Calu3 (cell line): ENCODE measurements around the gene ETFA. TPM values are rescaled to one million over a fixed set of nuclear protein-coding genes. Genes with fewer than 3 reads are reported as not detected.

Experiments
- BruUV-seq: library from RNA; stranded (reverse); fragments of 400-500 nt; replicated peaks from 2 replicates; lab custom pipeline; 2021; lab: Mats Ljungman, UMichigan
- CTCF ChIA-PET: fragments of 300-600 bp; sonication (Branson Sonifier 250); formaldehyde crosslinking; loops from one replicate; lab custom pipeline; 2022; ENCODE audit warnings: antibody characterized with exemption; lab: Charles Lee
- DNase-seq: peaks from one replicate; pipeline ENCODE4 v3.0.0; 2022
- H3K27ac Mint-ChIP-seq: one replicate; pipeline ENCODE4 v1.8.0; 2022; ENCODE audit warnings: mixed read lengths; ENCODE audit not compliant: unreplicated experiment
- H3K27me3 Mint-ChIP-seq: one replicate; pipeline ENCODE4 v1.8.0; 2022; ENCODE audit warnings: mixed read lengths; ENCODE audit not compliant: unreplicated experiment
- H3K36me3 Mint-ChIP-seq: one replicate; pipeline ENCODE4 v1.8.0; 2022; ENCODE audit warnings: mild to moderate bottlenecking, moderate library complexity, mixed read lengths; ENCODE audit not compliant: insufficient read depth, unreplicated experiment
- H3K4me1 Mint-ChIP-seq: one replicate; pipeline ENCODE4 v1.8.0; 2022; ENCODE audit warnings: mild to moderate bottlenecking, low read depth, mixed read lengths; ENCODE audit not compliant: unreplicated experiment
- H3K4me3 Mint-ChIP-seq: one replicate; pipeline ENCODE4 v1.8.0; 2022; ENCODE audit warnings: mild to moderate bottlenecking, low read depth, moderate library complexity, mixed read lengths; ENCODE audit not compliant: unreplicated experiment
- H3K9me3 Mint-ChIP-seq: one replicate; pipeline ENCODE4 v1.8.0; 2022; ENCODE audit warnings: low read depth, mixed read lengths; ENCODE audit not compliant: unreplicated experiment
- CTCF ChIP-seq: fragments of 200-600 bp; IDR thresholded peaks from one replicate; pipeline ENCODE4 v1.8.0; 2022; ENCODE audit warnings: antibody characterized with exemption; ENCODE audit not compliant: unreplicated experiment
- intact Hi-C: fragments of 100-400 bp; cut with micrococcal nuclease; formaldehyde crosslinking; loops from one replicate; pipeline ENCODE4 v1.10.0; 2022; ENCODE audit not compliant: unreplicated experiment
- total RNA-seq: library from RNA; stranded (reverse); gene quantifications from 2 replicates; pipeline ENCODE4 v1.2.3, GENCODE V29; 2022

ETFA gene
- total RNA-seq, 1 experiment from 2014 or later, result 230 TPM

DNA sequence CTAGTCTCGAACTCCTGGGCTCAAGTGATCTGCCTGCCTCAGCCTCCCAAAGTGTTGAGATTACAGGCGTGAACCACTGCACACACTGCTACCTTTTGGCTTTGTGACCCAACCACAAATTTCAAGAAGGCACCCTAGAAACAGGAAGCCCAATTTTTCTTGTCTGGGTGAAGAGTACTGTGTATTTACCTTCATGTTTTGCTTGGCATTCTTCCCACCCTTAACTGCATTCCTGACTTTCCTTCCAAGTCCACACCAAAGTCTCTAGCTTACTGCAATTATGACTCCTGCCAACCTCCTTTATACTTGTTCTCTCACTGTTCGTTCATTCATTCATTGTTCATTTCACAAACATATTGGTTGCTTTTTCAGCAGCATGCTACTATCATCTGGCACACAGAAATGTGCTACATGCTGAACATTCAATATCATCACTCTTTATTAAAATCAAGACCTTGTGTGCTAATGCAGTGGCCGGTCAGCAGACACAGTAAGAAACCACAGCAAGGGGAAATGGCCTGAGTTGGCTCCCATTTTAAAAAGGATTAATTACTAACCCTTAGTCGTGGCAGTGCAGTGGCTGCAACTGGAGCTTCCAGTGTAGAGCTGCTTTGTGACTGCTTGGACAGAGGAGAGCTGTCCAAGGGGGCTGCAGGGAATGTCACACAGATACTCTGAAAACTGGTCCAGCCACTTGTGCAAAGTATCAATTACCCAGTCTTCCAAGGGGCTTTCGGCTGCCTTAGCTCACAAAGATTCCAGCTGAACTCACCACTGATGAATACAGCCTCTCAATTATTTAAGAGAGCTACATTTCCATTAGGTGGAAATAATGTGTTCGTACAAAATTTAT is 94.0 kb downstream of the ETFA start:
- H3K36me3 Mint-ChIP-seq, result peaks cover 13% of the 10 kb centered on the region
- H3K4me3 Mint-ChIP-seq, result no peak overlapping the region
- peaks cover 29% of the 10 kb centered on the region for H3K4me1 Mint-ChIP-seq
- no TSS peak for BruUV-seq
- no peak for TF ChIP-seq CTCF
- intact Hi-C loops, result loop anchor here (1.0 kb wide), 1 partner anchor 21 kb away; no protein-coding TSS in a partner anchor
- H3K27me3 Mint-ChIP-seq, result no peaks in the 10 kb centered on the region
- peak; percentile 57 for DNase-seq
- H3K27ac Mint-ChIP-seq, result peak overlapping the region; percentile 3
- CTCF ChIA-PET, result interaction anchor here (0.6 to 1.3 kb wide), 4 partner anchors 10 to 124 kb away, joined by 3 to 9 read pairs (median 6); no protein-coding TSS in a partner anchor
- H3K9me3 Mint-ChIP-seq, result peaks cover 4% of the 10 kb centered on the region

GRCh38 chr15:76215634-76216033 is 95.6 kb downstream of the ETFA start:
- no peak for TF ChIP-seq CTCF
- no peak for DNase-seq
- Mint-ChIP-seq H3K9me3 (peaks cover 4% of the 10 kb centered on the region), H3K27me3 (no peaks in the 10 kb centered on the region), H3K36me3 (peaks cover 15% of the 10 kb centered on the region), H3K4me3 (no peak overlapping the region), H3K27ac (no peak overlapping the region), H3K4me1 (peaks cover 29% of the 10 kb centered on the region)
- no TSS peak for BruUV-seq
- intact Hi-C loops, result no loop called here
- CTCF ChIA-PET, result no interaction called here

- H3K4me3 Mint-ChIP-seq, result no peak overlapping the region
- H3K27me3 Mint-ChIP-seq, result no peaks in the 10 kb centered on the region
- H3K36me3 Mint-ChIP-seq, result peaks cover 11% of the 10 kb centered on the region
- intact Hi-C loops, result no loop called here
- no peak for DNase-seq
- no peaks in the 10 kb centered on the region for H3K4me1 Mint-ChIP-seq
- no TSS peak for BruUV-seq
- no peaks in the 10 kb centered on the region for H3K9me3 Mint-ChIP-seq
- CTCF ChIA-PET, result no interaction called here
- H3K27ac Mint-ChIP-seq, result no peak overlapping the region
- no peak for TF ChIP-seq CTCF
These were observed 101.3 kb downstream of the ETFA start for GRCh38 chr15:76209942-76210341.

GRCh38 chr15:76209523-76209922 is 101.7 kb downstream of the ETFA start:
- H3K9me3 Mint-ChIP-seq, result no peaks in the 10 kb centered on the region
- no peaks in the 10 kb centered on the region for H3K4me1 Mint-ChIP-seq
- peaks cover 11% of the 10 kb centered on the region for H3K36me3 Mint-ChIP-seq
- CTCF ChIA-PET, result no interaction called here
- H3K27me3 Mint-ChIP-seq, result no peaks in the 10 kb centered on the region
- intact Hi-C loops, result no loop called here
- DNase-seq, result no peak
- H3K4me3 Mint-ChIP-seq, result no peak overlapping the region
- no TSS peak for BruUV-seq
- H3K27ac Mint-ChIP-seq, result no peak overlapping the region
- TF ChIP-seq CTCF, result no peak
